H54 (cell line): ENCODE results near the gene GADD45B.
A peak's percentile ranks its signal among the peaks of the same experiment; 100 is the strongest.
"Not testable (repeated sequence)": the region's sequence is repeated elsewhere in the genome, so short reads cannot be mapped to it uniquely, and the experiment has no call there.

Experiments used
- DNase-seq: peaks from one replicate; pipeline ENCODE4 v3.0.0; 2011; ENCODE audit warnings: low spot score, mixed read lengths; ENCODE audit not compliant: insufficient read length
- FAIRE-seq: peaks from 3 replicates; lab custom pipeline; 2011; peaks lifted over from hg19 to GRCh38; lab: Jason Lieb, UNC
- POLR2A ChIP-seq: IDR thresholded peaks from 2 replicates; pipeline ENCODE4 v1.6.1; 2011; ENCODE audit warnings: low read depth, mild to moderate bottlenecking, low read length

The GADD45B gene

GRCh38 chr19:2494084-2494446 is 18.1 kb downstream of the GADD45B start:
- DNase-seq = peak; percentile 84
- no peak for FAIRE-seq
- TF ChIP-seq POLR2A = peak; percentile 36

- FAIRE-seq (no peak), DNase-seq (no peak)
- peak; percentile 58 for TF ChIP-seq POLR2A
These were observed 18.7 kb downstream of the GADD45B start for GRCh38 chr19:2494447-2495129.

GRCh38 chr19:2495130-2495641 is 19.3 kb downstream of the GADD45B start:
- DNase-seq = peak; percentile 98
- FAIRE-seq = no peak
- peak; percentile 62 for TF ChIP-seq POLR2A

GRCh38 chr19:2495651-2496316 is 19.9 kb downstream of the GADD45B start:
- no peak for FAIRE-seq
- TF ChIP-seq POLR2A = 0 out of 2 replicates have a peak, but pooled peaks have one; percentile 5
- no peak for DNase-seq

GRCh38 chr19:2497186-2497585 is 21.3 kb downstream of the GADD45B start:
- no peak for FAIRE-seq
- no peak for DNase-seq
- TF ChIP-seq POLR2A = no peak

- FAIRE-seq = no peak
- no peak for DNase-seq
- TF ChIP-seq POLR2A = no peak
These were observed 24.2 kb downstream of the GADD45B start for GRCh38 chr19:2500156-2500555.

GRCh38 chr19:2500841-2501261 is 24.9 kb downstream of the GADD45B start:
- DNase-seq (no peak), FAIRE-seq (no peak)
- TF ChIP-seq POLR2A = no peak

- FAIRE-seq (no peak), DNase-seq (peak; percentile 95)
- TF ChIP-seq POLR2A = no peak; the same call in 1 of the 2 replicates
These were observed 27.7 kb downstream of the GADD45B start for GRCh38 chr19:2503521-2504109.

GRCh38 chr19:2506656-2507055 is 30.7 kb downstream of the GADD45B start:
- DNase-seq, FAIRE-seq: not testable (repeated sequence)

- no peak for TF ChIP-seq POLR2A
- DNase-seq = no peak
- no peak for FAIRE-seq
These were observed 31.2 kb downstream of the GADD45B start for GRCh38 chr19:2507109-2507508.

- no peak for TF ChIP-seq POLR2A
- DNase-seq = no peak
- no peak for FAIRE-seq
These were observed 33.2 kb downstream of the GADD45B start for GRCh38 chr19:2509096-2509495.

GRCh38 chr19:2511570-2511969 is 35.6 kb downstream of the GADD45B start:
- FAIRE-seq (no peak), DNase-seq (no peak)
- TF ChIP-seq POLR2A = no peak

- DNase-seq = no peak
- TF ChIP-seq POLR2A = no peak
- FAIRE-seq = no peak
These were observed 36.1 kb downstream of the GADD45B start for GRCh38 chr19:2511991-2512390.
